ENCODE measurements around the gene TMEM88.

The TMEM88 gene

GRCh38 chr17:7833011-7833794 is 21.7 kb upstream of the TMEM88 start:
- DNase-seq (ENCODE audit: low read depth) = no peak
- TF ChIP-seq CTCF (IDR thresholded peaks at IDR 0.05; ENCODE audit: insufficient read depth, low read depth, low read length, missing control alignments) = no peak
- H3K4me3 ChIP-seq (ENCODE audit: low read depth, low read length) = peak overlapping the region; percentile 80

GRCh38 chr17:7833795-7834541 is 20.9 kb upstream of the TMEM88 start, which contains the start of gene KDM6B:
Gene KDM6B, plus strand, starts transcription at chr17:7834217. Its CDS starts 11,338 bp downstream, at chr17:7845555.
- H3K4me3 ChIP-seq (ENCODE audit: low read depth, low read length) = peak within 1 kb of the TSS; percentile 80
- no peak for TF ChIP-seq CTCF (IDR thresholded peaks at IDR 0.05; ENCODE audit: insufficient read depth, low read depth, low read length, missing control alignments)
- DNase-seq (ENCODE audit: low read depth) = peak; percentile 89

- TF ChIP-seq CTCF (IDR thresholded peaks at IDR 0.05; ENCODE audit: insufficient read depth, low read depth, low read length, missing control alignments) = no peak
- DNase-seq (ENCODE audit: low read depth) = peak; percentile 67
- H3K4me3 ChIP-seq (ENCODE audit: low read depth, low read length) = peak overlapping the region; percentile 80
Observed at GRCh38 chr17:7834542-7834956, 20.3 kb upstream of the TMEM88 start.

- peak overlapping the region; percentile 96 for H3K4me3 ChIP-seq (ENCODE audit: low read depth, low read length)
- peak; percentile 97 for DNase-seq (ENCODE audit: low read depth)
- peak; percentile 82 for TF ChIP-seq CTCF (IDR thresholded peaks at IDR 0.05; ENCODE audit: insufficient read depth, low read depth, low read length, missing control alignments)
Observed at GRCh38 chr17:7834957-7835813, 19.7 kb upstream of the TMEM88 start.

- DNase-seq (ENCODE audit: low read depth) = no peak
- no peak for TF ChIP-seq CTCF (IDR thresholded peaks at IDR 0.05; ENCODE audit: insufficient read depth, low read depth, low read length, missing control alignments)
- peak overlapping the region; percentile 96 for H3K4me3 ChIP-seq (ENCODE audit: low read depth, low read length)
Observed at GRCh38 chr17:7835814-7836595, 18.9 kb upstream of the TMEM88 start.
